HG03064 (cell line): ENCODE results near the gene GPR139.

Experiments used
- ATAC-seq: cut with Tn5 transposase; IDR thresholded peaks from one replicate; pipeline ENCODE4 v1.9.1; 2021; ENCODE audit warnings: low read depth; ENCODE audit not compliant: unreplicated experiment

GPR139 gene

DNA sequence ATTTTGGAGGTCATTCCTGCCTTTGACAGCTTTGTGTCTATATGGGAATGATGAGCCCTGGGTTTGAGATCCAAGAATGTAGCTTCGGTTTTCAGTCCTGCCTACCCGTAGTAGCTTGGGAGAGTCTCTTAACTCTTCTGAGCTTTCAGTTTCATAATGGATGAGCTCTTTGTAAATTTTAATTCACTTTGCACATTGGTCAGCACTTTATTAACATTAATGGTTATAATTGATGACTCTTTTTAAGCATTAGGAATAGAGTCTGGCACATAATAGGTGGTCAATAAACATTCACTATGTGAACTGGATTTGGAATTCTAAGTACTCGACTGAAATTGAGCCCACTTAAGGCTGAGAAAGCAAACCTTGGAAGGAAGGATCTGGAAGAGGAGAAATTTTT is 17.3 kb downstream of the GPR139 start:
- no peak for ATAC-seq

DNA sequence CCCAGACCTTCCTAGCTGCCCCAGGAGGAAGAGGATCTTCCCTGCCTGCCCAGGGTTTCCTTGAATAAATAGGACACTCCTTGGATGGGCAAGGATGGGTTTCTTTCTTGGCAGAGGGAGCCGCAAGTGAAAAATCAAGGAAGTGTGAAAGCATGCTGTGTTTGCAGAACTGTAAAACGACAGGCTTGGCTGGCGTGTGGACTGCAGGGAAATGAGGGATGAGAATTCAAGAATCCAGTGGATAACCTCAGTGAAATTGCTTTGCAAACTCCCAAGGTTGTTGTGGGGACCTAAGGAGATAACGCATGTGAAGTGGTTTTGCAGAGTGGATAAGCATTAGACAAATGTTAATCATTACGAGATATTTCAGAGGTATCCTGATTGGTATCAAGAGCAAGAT is 20.4 kb downstream of the GPR139 start:
- ATAC-seq, result no peak

DNA sequence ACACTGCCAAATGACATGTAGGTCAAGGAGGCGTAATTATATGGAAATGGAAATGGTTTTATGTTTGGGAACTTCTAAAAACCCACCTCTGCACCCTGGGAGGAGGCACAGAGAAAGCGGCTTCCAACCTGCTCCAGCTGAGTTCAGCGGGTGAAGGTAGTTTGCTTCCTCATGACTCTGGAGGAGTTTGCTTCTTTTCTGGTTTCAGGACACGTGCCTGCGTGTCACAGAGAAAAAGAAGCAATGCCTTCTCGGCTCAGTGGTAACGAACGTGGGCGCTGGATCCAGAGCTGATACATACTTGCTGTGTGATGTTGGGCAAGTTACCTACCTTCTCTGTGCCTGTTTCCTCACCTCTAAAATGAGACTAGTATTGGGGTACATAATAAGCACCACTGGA is 22.1 kb downstream of the GPR139 start:
- ATAC-seq, result no peak

DNA sequence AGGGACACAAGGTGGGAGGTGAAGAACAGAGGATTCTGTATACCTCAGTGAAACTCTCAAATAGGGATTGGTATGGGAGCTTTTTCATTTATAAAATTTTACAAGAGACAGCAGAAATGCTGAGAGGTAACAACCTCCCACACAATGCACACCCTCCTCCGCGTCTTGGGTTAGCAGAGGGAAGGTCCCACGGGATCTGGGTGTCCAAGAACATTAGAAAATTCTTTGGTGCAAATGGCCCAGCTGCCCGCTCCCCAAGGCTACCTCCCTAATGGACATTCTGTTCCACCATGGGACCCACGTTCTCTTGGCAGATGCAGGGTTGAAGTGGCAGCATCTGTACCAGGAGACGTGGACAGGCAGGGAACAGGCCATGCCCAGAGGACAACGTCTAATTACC is 22.5 kb downstream of the GPR139 start:
- ATAC-seq, result no peak

DNA sequence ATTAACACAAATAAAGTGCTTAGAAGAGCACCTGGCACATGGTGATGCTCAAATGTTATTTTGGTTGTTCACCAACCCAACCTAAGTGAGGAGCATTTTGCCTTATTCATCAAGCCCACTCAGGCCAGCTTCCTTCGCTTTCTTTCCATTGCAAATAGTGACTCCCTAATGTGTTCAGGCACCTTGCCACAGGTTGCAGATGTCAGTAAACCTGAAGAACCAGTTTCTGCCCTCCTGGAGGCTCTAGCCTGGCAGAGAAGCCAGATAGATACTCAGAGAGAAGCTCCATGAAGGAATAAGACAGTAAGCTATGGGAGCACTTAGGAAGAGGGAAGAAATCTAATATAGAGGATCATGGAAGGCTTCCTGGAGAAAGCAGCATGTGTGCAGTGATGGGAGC is 23.9 kb downstream of the GPR139 start:
- ATAC-seq, result no peak

DNA sequence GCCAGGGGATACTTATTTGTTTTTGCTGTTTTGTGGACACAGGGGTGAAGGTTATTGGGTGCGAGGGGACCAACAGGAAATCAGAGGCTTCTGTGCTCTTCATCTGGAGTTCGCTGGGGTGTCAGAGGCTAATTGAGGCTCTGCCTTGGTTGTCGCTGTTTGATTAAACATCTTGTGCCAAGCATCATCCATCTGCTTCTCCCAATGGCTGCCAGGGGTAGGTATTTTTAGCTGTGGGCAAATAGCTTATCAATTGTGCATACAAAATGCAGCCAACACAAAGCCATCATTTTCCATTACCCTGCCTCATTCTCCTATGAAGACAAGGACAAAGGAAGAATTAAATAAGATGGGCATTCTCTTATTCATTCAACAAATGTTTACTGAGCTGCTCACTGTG is 27.8 kb downstream of the GPR139 start:
- no peak for ATAC-seq

DNA sequence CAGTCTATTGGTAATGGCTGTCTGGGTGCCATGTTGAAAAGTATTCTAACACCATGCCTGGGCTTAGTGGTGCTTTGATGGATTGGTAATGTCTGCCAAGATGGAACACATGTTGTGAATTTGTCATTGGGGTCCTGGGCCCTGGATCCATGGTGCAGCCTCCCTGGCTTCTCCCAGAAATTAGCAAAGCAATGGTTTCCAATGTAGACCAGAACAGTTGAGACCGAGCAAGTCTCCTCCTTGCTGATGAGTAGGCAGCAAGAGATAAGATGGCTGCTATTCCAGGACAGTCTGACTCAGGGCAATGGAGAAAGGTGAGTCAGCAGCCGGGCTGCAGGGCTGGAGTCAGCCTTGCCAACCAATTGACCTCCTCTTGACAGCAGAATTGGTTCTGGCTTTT is 30.8 kb downstream of the GPR139 start:
- no peak for ATAC-seq

DNA sequence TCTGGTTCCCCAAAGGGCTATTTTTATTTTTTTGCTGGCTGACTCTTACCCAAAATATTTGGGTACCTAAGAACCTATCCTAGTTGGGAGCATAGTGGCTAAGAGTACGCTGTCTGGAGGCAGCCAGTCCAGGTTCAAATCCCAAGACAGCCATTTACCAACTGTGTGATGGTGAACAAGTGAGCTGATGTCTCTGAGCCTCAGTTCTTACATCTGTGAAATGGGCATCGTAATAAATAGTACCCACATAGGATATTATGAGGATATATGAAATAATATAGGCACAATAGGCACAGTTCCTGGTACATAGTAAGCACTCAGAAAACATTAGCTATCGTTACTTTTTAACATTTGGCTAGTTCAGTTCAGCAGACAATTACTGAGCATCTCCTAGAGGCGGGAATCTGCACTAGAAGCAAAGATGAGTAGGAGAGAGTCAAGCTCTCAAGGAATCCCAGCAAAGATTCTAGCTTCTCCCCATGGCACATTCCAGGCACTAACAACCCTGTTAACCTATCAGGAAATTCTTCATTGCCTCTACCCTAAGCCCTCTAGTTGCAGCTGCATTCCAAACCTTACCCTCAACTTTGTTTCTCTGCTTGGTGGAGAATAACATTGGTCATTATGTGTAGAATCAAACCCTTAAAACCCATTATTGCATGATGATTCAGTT is 31.6 kb downstream of the GPR139 start:
- ATAC-seq, result no peak

DNA sequence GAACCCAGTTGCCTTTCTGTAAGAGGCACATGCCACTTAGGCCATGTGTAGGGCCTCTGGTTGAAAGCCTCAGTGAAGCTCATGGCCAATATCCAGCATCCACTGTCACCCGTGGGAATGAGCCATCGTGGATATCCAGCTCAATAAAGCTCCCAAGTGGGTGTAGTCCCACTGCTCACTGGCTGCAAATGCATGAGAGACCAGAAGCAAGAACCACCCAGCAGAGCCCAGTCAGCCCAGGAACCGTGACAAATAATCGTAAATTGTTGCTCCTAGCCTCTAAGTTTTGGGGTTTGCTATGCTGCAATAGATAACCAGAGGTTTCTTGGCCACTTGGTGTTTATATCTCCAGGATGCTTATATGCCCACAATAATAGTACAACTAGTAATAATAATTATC is 33.7 kb downstream of the GPR139 start:
- ATAC-seq, result no peak

DNA sequence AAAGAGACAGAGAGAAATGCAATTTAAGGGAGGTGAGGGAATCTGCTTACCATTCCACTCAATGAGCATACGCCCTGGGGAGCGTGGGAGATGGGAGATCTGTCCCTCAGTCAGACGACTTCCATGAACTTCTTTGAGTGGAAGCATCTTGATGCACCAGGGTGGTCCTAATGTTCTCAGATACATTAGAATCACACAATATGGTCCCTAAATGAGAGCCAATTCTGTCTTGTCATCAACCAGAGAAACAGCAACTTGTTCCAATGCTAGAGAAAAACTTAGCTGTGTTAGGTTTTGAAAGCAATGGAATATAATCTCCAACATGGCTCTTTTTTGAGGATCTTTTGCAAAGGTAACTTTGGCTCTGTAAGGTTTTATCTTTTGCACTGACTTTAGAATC is 44.1 kb downstream of the GPR139 start:
- no peak for ATAC-seq

DNA sequence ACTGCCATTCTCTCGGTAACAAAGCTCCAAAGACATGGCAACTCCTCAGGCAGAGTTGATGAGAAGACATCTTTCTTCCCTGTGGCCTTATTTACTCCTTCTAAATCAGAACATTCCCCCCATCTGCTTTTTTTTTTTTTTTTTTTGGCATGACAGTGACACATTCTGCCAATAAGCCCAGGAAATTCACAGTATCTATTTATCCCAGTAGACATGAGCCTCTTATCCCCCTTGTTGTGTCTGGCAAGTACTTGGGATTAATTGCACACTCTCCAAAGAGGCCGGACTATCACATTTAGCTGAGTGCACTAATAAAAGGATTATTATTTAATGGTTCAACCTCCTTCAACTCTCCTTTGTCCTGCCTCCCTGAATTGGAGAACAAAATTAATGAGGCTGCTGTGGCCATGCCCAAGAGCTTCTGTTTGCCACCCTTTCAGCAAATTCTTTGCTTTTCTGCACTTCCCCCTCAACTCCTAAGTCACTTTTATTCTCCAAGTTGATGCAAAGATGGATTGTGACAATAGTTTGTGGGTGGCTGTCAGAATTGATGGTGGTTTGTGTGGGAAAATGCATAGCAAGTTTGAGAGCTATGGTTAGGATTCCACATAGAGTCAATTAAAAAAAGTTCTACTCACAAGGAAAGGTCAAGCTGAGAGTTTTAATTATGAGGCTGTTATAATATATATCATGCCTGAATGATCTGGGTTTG is 47.2 kb downstream of the GPR139 start:
- no peak for ATAC-seq

DNA sequence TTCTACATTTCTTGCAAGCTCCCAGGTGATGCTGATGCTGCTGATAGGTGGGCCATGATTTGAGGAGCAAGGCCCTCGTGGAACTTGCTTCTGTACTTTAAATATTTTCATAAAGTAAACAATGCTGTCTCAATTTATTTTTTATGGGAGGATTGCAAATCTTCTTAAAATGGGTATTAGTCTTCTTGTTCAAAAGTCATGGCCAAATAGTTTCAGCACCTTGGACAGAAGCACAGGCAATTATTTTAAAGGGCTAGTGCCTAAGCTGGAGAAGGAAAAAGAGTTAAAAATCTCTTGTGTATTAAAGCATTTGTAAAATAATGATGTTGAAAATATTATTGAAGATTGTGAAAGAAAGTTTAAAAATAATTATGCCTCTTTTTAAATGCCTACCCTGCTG is 50.5 kb downstream of the GPR139 start:
- no peak for ATAC-seq

DNA sequence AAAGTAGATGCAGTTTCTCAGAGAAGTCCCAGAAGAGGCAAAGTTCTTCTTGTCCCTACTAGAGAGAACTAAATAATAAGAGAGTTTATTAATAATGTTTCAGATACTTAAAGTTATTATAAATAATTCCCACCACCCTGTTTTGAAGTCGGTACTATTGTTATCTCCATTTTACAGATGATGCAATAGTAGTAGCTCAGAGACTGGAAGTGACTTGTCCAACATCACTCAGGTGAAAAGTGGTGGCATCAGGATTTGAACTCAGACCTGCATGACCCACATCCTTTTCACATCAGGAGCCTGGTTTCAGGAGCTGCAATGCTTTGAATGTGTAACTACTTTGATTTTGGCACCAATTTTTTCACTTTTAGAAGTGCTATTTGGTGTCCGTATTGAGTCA is 52.7 kb downstream of the GPR139 start:
- no peak for ATAC-seq

DNA sequence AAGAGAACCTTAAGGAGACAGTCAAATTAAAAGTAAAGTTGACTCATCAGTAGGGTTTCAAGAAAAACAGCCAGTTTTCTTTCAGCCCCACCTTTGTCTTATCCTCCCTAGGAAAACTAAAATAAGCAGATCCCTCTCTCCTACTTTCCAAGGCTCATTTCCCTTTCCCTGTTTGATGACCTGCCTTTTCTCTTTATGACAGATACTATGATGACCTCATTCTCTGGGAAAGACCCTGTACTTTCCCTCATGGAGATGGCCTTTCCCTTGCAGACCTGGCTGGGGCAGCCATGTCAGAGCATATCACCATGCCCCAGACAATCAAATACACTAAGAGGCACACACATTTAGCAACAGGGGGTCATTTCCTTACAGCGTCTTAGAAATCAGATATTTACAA is 53.6 kb downstream of the GPR139 start:
- no peak for ATAC-seq

DNA sequence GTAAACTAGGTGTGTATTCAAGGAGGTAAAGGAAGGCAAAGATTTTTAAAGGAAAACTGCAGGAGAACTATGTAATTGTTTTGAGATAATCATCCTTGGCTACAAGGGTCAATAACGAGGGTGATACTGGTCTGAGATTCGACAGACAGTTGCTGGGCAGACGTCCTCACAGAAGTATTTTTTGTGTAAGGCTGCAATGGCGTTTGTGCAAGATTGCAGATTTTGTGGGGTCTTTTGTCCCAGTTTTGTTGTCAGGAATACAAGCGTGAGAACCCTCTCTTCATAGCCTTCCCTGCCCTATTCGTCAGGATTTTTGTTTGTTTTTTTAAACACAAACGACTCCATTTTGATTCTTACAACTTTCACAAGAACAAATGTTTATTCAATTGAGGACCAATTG is 57.5 kb downstream of the GPR139 start:
- ATAC-seq, result no peak

DNA sequence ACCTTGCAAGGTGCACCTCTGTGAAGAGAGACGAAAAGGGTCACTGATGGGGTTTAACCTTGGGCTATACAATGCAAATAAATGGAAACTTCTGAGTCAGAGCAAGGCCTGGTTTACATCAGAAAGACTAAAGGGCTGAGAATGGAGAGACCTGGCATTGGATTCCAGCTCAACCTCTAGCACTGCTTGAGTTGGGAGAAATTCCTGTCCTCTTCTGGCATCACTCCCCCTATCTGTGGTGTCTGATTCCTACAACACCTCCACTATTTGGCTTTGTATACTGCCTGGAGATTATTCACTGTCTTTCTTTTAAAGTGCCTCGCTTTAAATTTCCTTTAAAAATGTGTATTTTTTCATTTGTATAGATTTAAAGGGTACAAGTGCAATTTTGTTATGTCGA is 68.8 kb downstream of the GPR139 start:
- no peak for ATAC-seq

DNA sequence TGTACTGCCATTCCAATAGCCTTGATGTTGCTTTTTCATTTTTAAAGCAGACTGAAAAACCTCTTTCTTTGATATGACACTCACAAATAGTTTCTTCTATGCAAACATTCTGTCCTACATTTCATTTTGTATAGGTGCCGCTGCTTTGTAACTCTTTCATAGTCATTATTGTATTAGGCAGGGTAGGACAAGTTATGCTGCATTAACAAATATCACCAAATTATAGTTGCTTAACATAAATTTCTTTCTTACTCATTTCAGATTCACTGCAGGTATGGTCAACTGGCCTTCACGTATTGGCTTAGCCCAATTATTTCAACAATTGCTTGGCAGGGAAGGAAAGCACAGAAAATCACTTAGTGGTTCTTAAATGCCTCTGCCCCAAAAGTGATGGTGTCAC is 70.8 kb downstream of the GPR139 start:
- no peak for ATAC-seq

DNA sequence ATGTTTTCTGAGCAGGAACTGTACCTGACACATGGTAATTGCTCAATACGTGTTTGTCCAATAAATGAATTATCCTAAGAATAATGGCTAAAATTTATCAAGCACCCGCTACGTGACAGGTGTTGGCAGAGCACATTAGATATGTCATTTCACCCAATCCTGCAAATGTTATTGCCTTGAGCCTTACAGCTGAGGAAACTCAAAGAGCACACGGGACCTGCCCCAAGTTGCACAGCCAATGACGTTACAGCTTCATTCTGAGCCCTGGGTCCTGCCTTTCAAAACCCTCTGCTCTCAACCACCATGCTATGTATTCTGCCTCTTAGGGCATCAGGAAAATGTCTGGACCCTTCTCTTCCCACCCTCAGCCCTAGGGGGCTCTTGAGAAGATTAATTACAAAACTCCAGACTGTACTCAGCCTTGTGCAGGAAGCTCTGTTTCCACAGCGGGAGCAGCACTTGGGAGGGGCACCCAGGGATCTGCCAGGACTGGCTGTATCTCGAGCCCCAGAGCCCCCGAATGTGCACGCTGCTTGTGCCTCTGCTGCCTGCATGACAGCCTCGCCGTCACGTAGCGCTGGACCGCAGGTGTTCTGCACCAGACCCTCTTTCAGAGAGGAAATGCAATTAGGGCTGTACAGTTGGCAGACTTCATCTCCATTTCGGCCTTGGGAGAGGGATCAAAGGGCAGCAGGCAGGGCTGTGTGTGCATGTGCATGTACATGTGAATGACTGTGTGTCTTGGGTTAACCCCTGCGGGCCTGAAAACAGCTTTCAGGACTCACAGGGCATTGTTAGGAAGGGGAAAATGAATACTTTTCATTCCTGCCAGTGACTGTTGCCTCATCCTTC is 71.6 kb downstream of the GPR139 start:
- ATAC-seq, result no peak

DNA sequence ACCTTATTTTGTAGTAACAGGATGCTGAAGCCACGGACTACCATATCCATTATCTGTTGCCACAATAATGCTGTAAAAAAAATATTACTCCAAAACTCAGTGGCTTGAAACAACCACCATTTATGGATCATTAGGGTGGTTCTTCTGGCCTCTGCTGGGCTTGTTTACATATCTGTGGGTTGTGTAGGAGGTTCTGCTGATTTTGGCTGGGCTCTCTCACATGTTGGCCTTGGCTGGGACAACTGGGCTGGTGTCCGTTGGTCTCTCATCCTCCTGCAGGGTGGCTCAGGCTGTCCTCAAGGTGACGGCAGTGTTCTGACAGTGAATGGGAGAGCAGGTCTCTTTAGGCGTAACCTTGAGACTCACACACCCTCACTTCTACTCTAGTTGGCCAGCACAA is 76.0 kb downstream of the GPR139 start:
- ATAC-seq, result no peak

DNA sequence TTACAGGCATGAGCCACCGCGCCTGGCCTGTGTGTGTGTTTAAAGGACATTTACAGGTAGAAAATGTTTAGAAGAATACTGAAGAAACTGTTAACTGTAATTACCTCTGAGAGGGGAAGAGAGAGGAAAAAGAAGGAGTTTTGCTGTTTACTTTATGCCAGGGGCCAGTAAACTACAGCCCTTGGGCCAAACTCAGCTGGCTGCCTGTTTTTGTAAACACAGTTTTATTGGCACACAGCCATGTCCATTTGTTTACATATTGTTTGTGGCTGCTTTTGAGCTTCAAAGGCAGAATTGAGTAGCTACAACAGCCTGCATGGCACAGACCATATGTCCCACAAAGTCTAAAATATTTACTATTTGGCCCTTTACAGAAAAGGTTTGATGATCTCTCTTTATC is 76.4 kb downstream of the GPR139 start:
- no peak for ATAC-seq

DNA sequence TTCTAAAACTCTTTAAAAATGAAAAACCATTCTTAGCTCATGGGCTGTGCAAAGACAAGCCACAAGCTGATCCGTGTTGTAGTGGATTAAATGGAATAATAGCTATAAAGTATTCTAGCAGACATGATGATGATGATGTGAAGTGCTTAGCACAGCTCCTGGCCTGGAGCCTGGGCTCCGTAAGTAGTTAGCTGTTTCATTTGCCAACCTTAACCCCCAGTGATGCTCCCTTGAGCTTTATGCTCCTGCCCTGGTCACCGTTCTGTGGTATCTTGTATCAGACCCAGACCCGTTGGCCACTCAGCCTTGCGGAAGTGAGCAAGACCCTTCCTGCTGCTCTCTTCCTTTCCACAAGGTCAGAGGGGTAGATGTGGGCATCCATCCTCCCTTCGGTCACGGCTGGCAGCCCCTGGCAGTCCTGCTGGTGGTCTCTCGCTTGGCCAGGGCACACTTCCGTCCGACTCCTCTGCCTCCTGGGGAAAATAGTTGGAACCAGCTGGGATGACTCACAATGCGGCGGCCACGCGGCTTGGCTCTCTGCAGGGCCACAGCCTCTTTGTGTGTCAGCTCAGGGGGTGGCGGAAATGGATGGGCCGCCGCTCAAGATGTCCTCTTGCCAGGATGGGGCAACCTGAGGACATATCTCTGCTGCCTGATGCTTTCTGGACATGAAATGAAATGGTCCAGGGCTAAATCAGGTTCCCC is 79.1 kb downstream of the GPR139 start:
- no peak for ATAC-seq
